Measurements from ENCODE around the gene FRY.

The FRY gene

GRCh38 chr13:32316028-32316339 lies 284.4 kb downstream of the FRY start:
- no peak for DNase-seq

- DNase-seq: no peak
Observed at GRCh38 chr13:32316501-32316900, 284.9 kb downstream of the FRY start.

DNA sequence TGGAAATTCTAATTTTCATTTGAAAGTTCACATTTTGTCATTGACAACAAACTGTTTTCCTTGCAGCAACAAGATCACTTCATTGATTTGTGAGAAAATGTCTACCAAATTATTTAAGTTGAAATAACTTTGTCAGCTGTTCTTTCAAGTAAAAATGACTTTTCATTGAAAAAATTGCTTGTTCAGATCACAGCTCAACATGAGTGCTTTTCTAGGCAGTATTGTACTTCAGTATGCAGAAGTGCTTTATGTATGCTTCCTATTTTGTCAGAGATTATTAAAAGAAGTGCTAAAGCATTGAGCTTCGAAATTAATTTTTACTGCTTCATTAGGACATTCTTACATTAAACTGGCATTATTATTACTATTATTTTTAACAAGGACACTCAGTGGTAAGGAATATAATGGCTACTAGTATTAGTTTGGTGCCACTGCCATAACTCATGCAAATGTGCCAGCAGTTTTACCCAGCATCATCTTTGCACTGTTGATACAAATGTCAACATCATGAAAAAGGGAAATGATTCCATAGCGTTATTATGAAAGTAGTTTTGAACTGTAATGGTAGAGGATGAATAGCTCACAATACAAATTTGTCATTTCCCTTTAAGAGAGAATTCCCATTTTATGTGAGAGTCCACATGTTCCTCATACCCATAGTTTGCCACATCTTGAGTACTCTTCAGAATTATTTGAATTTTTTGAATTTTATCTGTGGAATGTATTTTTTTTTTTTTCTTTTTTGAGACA lies 286.3 kb downstream of the FRY start:
- DNase-seq: no peak

DNA sequence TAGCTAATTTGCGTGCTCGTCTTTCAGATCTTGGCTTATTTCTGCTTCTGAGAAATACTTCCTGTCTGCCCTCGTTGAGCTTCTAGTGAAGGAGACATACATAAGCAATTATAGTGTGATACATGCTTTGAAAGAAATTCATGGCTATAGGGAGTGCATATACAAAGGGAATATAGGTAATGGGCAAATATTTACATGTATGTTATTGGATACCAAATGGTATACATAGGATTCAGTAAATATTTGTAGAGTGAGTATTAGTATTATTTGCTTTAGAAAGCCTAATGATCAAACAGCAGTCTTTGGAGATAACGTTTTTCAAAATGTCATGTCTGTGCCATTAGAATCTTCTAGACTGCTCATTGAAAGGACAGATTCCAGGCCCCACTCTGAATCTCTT lies 289.0 kb downstream of the FRY start:
- no peak for DNase-seq

DNA sequence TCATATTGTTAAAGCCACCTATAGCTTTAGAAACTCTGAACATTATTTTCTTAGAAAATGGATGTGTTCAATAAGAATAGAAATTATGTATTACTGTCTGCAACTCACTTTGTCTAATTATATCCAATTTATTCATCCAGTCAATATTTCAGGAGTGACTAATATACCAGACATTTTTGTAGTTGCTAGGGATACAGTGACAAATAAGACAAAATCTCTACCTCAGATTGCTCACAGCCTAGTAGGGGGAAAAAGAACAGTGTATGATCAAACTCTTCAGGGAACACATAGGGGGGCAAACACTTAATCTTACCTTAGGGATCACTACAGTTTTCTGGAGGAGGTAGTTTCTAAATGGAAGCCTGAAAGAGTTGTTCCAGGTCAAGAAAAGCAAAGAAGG lies 292.3 kb downstream of the FRY start:
- no peak for DNase-seq

GRCh38 chr13:32330441-32330840 lies 298.9 kb downstream of the FRY start:
- DNase-seq: no peak

- no peak for DNase-seq
Observed at GRCh38 chr13:32334671-32335070, 303.1 kb downstream of the FRY start.

DNA sequence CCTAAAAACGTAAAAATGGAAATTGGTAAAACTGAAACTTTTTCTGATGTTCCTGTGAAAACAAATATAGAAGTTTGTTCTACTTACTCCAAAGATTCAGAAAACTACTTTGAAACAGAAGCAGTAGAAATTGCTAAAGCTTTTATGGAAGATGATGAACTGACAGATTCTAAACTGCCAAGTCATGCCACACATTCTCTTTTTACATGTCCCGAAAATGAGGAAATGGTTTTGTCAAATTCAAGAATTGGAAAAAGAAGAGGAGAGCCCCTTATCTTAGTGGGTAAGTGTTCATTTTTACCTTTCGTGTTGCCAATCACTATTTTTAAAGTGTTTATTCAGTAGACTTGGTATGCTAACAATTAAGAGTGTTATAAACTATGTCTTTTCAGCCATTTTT lies 309.3 kb downstream of the FRY start:
- no peak for DNase-seq

- DNase-seq: no peak
Observed at GRCh38 chr13:32347651-32348050, 316.1 kb downstream of the FRY start.

Measured in activated CD4-positive, alpha-beta T cell treated with anti-CD3 and anti-CD28 coated beads for 4 hours (primary cell).